SH-SY5Y (cell line): ENCODE measurements around the gene ENO2.

Experiments
- GATA2 ChIP-seq: IDR thresholded peaks from 2 replicates; pipeline ENCODE4 v1.6.1; 2011; ENCODE audit warnings: mild to moderate bottlenecking, low read depth, low read length
- GATA3 ChIP-seq: IDR thresholded peaks from 2 replicates; pipeline ENCODE4 v1.6.1; 2011; ENCODE audit warnings: low read depth, mild to moderate bottlenecking, low read length, moderate library complexity

DNA sequence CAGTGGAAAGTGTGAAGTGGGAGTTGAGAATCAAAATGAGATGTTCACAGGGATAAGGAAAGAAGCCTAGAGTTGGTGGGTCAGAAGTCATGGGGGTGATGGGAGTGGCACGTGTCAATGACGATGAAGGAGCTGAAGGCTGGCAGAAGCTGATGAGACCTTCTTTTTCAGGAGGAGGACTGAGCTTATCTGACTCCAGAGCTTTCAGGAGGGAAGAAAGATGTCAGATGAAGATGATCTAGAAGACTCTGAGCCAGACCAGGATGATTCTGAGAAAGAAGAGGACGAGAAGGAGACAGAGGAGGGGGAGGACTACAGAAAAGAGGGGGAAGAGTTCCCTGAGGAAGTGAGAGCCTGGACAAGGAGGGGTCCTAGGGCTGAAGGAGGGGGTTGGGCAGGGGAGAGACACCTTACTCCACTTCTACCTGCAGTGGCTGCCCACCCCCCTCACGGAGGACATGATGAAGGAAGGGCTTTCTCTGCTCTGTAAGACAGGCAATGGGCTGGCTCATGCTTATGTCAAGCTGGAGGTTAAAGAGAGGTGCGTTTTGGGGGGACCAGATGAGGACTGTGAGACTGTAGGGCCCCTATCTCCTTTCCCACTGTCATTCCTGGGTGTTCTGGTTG lies 8.9 kb upstream of the ENO2 start:
- TF ChIP-seq GATA2, result no peak
- TF ChIP-seq GATA3, result no peak
